Measurements from ENCODE around the gene NRROS. TPM values are rescaled to one million over a fixed set of nuclear protein-coding genes. Genes with fewer than 3 reads are reported as not detected.

NRROS gene
- total RNA-seq, 1 experiment from 2014 or later = 0.07 TPM

DNA sequence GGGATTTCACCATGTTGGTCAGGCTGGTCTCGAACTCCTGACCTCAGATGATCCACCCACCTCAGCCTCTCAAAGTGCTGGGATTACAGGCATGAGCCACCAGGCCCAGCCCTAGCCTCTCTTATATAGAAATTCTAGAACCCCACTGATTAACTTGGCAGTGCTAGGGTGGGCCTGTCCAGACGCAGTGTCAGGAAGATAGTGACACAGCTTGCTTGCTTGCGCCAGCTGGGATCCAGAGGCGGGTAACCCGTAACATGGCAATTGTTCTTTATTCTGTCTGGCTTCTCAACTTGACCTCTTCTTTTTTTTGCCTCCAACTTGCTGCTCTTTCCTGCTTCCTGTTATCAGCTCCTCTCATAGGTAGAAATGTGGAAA, 56.3 kb downstream of the NRROS start:
- H3F3A ChIP-seq (ENCODE audit: low read length, unreplicated experiment) = no peaks in the 10 kb centered on the region
- no peak overlapping the region for H2AFZ ChIP-seq (ENCODE audit: low read length)
- TF ChIP-seq EZH2 (IDR thresholded peaks at IDR 0.05; ENCODE audit: low read length, unreplicated experiment) (no peak), EZH2phosphoT487 (IDR thresholded peaks at IDR 0.05; ENCODE audit: borderline replicate concordance, low read length) (no peak)
- TF ChIP-seq, protein P1, sequence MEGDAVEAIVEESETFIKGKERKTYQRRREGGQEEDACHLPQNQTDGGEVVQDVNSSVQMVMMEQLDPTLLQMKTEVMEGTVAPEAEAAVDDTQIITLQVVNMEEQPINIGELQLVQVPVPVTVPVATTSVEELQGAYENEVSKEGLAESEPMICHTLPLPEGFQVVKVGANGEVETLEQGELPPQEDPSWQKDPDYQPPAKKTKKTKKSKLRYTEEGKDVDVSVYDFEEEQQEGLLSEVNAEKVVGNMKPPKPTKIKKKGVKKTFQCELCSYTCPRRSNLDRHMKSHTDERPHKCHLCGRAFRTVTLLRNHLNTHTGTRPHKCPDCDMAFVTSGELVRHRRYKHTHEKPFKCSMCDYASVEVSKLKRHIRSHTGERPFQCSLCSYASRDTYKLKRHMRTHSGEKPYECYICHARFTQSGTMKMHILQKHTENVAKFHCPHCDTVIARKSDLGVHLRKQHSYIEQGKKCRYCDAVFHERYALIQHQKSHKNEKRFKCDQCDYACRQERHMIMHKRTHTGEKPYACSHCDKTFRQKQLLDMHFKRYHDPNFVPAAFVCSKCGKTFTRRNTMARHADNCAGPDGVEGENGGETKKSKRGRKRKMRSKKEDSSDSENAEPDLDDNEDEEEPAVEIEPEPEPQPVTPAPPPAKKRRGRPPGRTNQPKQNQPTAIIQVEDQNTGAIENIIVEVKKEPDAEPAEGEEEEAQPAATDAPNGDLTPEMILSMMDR (conservative IDR thresholded peaks at IDR 0.05; ENCODE audit: low read depth, low read length) = no peak
- H3K79me2 ChIP-seq (ENCODE audit: low read length) = no peaks in the 10 kb centered on the region
- H3K36me3 ChIP-seq (ENCODE audit: low read depth, low read length) = no peaks in the 10 kb centered on the region
- ChIA-PET POLR2A (ENCODE audit: unreplicated experiment) (interaction anchor here (0.6 kb wide), 1 partner anchor 16 kb away, joined by 4 read pairs; no protein-coding TSS in a partner anchor), CTCF (interaction anchor here (1.3 kb wide), 1 partner anchor 86 kb away, joined by 10 read pairs; no protein-coding TSS in a partner anchor)
- H3K27ac ChIP-seq (ENCODE audit: low read length) = no peak overlapping the region
- no peak overlapping the region for H3K4me3 ChIP-seq (ENCODE audit: low read length)
- no TSS peak for BruUV-seq (replicated peaks)
- ATAC-seq (no peak), DNase-seq (no peak)
- H3K9me3 ChIP-seq (ENCODE audit: low read length) = no peaks in the 10 kb centered on the region
- H3K27me3 ChIP-seq (ENCODE audit: low read length) = no peaks in the 10 kb centered on the region
- no peak overlapping the region for H3K4me2 ChIP-seq (ENCODE audit: low read length)
- intact Hi-C loops (cut with micrococcal nuclease) = no loop called here
- H3K4me1 ChIP-seq (ENCODE audit: insufficient read depth, low read length) = no peaks in the 10 kb centered on the region
- no peak overlapping the region for H3K9ac ChIP-seq (ENCODE audit: low read length)
- no peaks in the 10 kb centered on the region for H4K20me1 ChIP-seq (ENCODE audit: low read length)
- H3K9me2 ChIP-seq (replicated peaks; ENCODE audit: low read length) = no peaks in the 10 kb centered on the region

DNA sequence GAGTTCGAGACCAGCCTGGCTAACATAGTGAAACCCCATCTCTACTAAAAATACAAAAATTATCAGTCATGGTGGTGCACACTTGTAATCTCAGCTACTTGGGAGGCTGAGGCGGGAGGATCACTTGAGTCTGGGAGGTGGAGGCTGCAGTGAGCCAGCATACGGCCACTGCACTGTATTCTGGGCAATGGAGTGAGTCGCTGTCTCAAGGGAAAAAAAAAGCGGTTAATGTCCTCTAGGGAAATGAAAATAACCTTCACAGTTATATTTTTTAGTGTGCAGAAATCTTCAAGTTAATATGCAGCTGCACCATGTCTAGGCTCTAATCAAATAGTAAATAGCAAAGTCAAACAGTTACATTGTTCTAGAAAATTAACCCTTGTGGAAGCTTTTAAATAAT, 57.8 kb downstream of the NRROS start:
- H3K79me2 ChIP-seq (ENCODE audit: low read length) = no peaks in the 10 kb centered on the region
- H3K4me3 ChIP-seq (ENCODE audit: low read length) = no peak overlapping the region
- no peaks in the 10 kb centered on the region for H3K36me3 ChIP-seq (ENCODE audit: low read depth, low read length)
- H3K4me2 ChIP-seq (ENCODE audit: low read length) = no peak overlapping the region
- no peak for DNase-seq
- no peak overlapping the region for H2AFZ ChIP-seq (ENCODE audit: low read length)
- ATAC-seq = no peak
- H3K4me1 ChIP-seq (ENCODE audit: insufficient read depth, low read length) = no peaks in the 10 kb centered on the region
- H3K27me3 ChIP-seq (ENCODE audit: low read length) = no peaks in the 10 kb centered on the region
- BruUV-seq (replicated peaks) = no TSS peak
- CTCF ChIA-PET = no interaction called here
- no peaks in the 10 kb centered on the region for H3K9me2 ChIP-seq (replicated peaks; ENCODE audit: low read length)
- H4K20me1 ChIP-seq (ENCODE audit: low read length) = no peaks in the 10 kb centered on the region
- H3K9ac ChIP-seq (ENCODE audit: low read length) = no peak overlapping the region
- H3K9me3 ChIP-seq (ENCODE audit: low read length) = no peaks in the 10 kb centered on the region
- intact Hi-C loops (cut with micrococcal nuclease) = no loop called here
- TF ChIP-seq EZH2 (IDR thresholded peaks at IDR 0.05; ENCODE audit: low read length, unreplicated experiment) (no peak), EZH2phosphoT487 (IDR thresholded peaks at IDR 0.05; ENCODE audit: borderline replicate concordance, low read length) (no peak)
- TF ChIP-seq, protein P1 (conservative IDR thresholded peaks at IDR 0.05; ENCODE audit: low read depth, low read length) = no peak
- POLR2A ChIA-PET (ENCODE audit: unreplicated experiment) = interaction anchor here (0.7 kb wide), 1 partner anchor 9 kb away, joined by 9 read pairs; no protein-coding TSS in a partner anchor
- H3F3A ChIP-seq (ENCODE audit: low read length, unreplicated experiment) = no peaks in the 10 kb centered on the region
- no peak overlapping the region for H3K27ac ChIP-seq (ENCODE audit: low read length)

DNA sequence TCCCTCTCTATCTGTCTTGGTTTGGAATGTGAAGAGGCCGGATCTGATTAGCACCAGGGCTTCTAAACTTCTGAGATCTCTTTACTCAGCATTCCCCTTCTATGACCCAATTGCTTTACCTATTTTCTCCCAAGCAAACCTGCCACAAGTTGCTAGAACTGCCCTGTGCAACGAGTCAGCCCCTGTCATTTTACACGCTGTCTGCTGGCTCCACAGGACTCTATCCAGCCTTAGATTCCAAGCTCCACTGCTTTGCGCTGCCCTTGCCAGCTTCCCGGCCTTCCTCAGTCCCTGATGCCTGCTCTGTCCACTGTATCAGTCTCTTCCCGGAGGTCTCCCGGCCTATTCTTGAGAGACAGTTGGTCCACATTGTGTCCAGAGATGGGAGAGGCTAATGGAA, 60.3 kb downstream of the NRROS start:
- no peaks in the 10 kb centered on the region for H3K9me3 ChIP-seq (ENCODE audit: low read length)
- H3K36me3 ChIP-seq (ENCODE audit: low read depth, low read length) = no peaks in the 10 kb centered on the region
- no peaks in the 10 kb centered on the region for H3K9me2 ChIP-seq (replicated peaks; ENCODE audit: low read length)
- intact Hi-C loops (cut with micrococcal nuclease) = no loop called here
- ChIA-PET POLR2A (ENCODE audit: unreplicated experiment) (interaction anchor here (0.5 kb wide), 1 partner anchor 23 kb away, joined by 4 read pairs; no protein-coding TSS in a partner anchor), CTCF (no interaction called here)
- H3K4me1 ChIP-seq (ENCODE audit: insufficient read depth, low read length) = no peaks in the 10 kb centered on the region
- no peaks in the 10 kb centered on the region for H3K27me3 ChIP-seq (ENCODE audit: low read length)
- H3K4me2 ChIP-seq (ENCODE audit: low read length) = no peak overlapping the region
- no peaks in the 10 kb centered on the region for H4K20me1 ChIP-seq (ENCODE audit: low read length)
- TF ChIP-seq, protein P1 (conservative IDR thresholded peaks at IDR 0.05; ENCODE audit: low read depth, low read length) = no peak
- no peak for TF ChIP-seq EZH2phosphoT487 (IDR thresholded peaks at IDR 0.05; ENCODE audit: borderline replicate concordance, low read length)
- no peak for TF ChIP-seq EZH2 (IDR thresholded peaks at IDR 0.05; ENCODE audit: low read length, unreplicated experiment)
- H3K27ac ChIP-seq (ENCODE audit: low read length) = no peak overlapping the region
- H3F3A ChIP-seq (ENCODE audit: low read length, unreplicated experiment) = no peaks in the 10 kb centered on the region
- no peaks in the 10 kb centered on the region for H3K79me2 ChIP-seq (ENCODE audit: low read length)
- DNase-seq = no peak
- no peak for ATAC-seq
- no TSS peak for BruUV-seq (replicated peaks)
- H2AFZ ChIP-seq (ENCODE audit: low read length) = 0 out of 2 replicates have a peak overlapping the region, but pooled peaks have one; percentile 7
- H3K4me3 ChIP-seq (ENCODE audit: low read length) = no peak overlapping the region
- no peak overlapping the region for H3K9ac ChIP-seq (ENCODE audit: low read length)

Measured in PC-3 (cell line).